Raji (cell line): ENCODE results near the gene LNX2.

Experiments
- POLR2A ChIP-seq: IDR thresholded peaks from 2 replicates; pipeline ENCODE4 v1.6.1; 2011; ENCODE audit warnings: low read depth, low read length, control low read depth; ENCODE audit not compliant: insufficient read depth

The LNX2 gene

DNA sequence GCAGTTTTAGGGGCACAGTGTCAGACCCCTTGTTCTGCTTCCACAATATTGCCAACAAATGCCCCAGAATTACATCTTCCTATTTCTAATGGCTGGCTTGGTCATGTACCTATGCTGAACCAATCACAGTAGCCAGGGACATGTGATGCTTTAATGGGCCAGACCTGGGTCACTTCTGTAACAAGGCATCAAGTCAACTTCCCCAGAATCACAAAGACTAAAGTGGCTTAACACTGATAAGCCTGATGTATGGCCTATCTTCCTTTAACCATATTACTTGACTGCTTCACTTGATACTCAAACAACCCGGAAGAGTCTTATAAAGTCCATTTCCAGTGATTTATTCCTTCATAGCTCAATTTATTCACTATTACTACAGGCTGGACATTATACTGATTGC is 19.6 kb downstream of the LNX2 start:
- TF ChIP-seq POLR2A, result no peak

DNA sequence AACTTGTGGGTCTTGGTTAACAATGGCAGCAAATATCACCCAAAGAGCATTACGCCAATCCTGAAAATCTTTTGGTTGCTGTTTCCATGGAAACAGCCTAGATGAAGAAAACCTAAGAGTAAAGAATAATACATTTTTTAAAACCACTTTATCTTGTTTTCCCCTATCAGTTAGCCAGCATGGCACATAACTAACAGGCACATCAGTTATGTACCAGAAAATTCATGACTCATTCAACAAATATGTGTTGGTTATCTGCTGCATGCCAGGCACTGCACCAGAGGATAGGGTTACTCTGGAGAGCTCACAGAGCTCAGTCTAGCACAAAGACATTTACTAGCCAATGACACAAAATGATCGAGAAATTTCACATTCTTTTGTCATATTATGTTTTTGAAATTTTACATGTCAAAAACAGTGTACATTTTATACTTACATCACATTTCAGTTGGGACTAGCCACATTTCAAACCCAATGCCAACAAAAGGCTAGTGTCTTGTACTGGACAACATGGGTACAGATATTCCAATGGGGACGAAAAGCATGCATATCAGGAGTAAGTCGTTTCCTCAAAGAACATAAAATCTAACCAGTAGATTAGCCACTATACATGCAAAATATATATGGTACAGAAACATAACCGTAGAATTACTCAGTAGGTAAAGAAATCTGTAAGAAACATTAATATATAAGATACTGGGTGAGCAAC is 20.3 kb downstream of the LNX2 start:
- TF ChIP-seq POLR2A, result no peak

DNA sequence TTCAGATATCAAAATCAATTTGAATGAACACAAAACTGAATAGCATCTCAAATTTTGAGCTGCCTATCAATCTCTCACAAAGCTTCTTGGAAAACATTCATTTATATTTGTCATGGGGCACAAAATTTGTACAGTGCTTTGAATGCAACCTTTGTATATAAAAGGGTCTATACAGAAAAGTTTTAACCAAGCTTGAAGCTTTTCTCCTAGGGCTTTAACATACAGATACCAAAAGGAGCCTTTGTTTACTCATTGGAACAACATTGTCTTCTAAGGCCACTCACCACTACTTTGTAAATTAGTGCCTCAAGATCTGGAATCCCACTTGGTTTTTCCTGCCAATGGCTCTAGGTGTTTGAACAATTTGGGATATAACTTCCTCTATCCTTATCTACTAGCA is 21.2 kb downstream of the LNX2 start:
- TF ChIP-seq POLR2A, result no peak

DNA sequence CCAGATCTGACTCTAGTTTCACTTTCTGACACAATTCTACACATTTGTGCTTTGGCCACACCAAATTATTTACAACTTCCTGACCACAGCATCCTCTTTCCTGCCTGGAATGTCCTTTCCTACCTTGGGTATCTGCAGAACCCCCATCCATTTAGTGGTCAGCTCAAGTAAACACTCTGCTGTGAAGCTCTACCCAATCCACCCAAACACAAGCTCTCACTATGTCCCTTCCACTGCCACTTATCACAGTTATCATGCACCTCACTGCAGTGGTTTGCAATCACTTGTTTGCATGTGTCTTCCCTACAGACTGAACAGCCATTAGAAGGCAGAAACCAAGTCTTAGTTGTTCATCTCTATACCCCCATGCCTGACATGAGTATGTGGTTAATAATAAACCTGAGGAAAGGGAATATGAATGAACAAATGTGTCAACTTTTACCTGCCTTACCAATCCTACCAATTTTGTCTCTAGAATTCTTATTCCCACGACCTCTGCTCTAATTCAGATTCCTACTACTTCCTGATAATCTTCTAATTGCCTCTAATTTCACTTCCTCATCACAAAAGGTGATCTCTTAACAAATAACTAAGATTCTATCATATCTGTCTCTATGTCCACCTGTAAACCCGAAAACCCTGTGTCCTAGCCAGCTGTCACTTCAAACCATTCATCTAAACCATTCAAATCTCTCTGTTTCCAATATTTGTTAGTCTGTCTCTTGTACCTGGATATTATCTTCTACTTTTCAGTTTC is 25.1 kb downstream of the LNX2 start:
- TF ChIP-seq POLR2A, result no peak

DNA sequence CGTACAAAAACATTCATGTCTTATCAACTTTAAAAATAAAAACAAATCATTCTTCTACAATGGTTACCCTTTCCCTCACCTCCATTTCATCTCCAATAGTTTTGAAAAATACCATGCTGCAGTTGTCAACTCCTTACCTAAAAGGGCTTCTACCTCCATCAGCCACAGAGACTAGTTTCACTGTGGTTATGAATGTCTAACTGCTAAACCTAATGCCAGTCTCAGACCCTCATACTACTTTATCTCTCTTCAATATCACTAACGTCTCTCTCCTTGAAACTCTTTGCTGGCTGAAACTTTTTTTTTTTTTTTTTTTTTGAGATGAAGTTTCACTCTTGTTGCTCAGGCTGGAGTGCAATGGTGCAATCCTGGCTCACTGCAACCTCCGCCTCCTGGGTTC is 27.1 kb downstream of the LNX2 start:
- TF ChIP-seq POLR2A, result no peak

DNA sequence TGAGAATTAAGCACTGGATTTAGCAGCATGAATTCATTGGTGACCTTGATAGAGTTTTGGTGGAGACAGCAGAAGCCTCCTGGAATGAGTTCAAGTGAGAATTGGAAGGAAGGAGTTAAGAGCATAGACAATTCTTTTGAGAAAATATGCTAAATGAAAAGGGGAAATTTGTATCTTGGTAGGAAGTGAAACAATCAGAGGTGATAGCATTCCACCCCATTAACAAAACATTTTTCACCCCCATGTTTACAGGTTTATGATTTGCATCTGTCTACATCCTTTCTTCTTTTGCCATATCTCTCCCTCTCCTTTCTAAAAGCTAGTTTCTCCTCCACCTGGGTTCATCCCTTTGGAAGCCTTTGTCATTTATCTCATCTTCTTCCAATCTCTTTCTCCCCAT is 27.5 kb downstream of the LNX2 start:
- no peak for TF ChIP-seq POLR2A

DNA sequence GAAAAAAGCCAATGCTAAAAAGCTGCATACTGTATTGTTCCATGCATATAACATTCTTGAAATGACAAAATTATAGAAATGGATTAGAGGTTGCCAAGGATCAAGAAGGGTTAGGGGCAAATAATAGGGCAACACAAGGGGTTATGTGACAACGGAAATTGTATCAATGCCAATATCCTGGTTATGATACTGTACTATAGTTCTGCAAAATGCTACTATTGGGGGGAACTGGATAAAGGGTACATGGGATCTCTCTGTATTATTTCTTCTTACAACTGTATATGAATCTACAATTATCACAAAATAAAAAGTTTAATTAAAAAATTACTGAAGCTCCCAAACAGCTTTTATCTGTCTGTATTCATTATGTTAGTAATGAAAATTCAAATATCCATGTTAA is 31.9 kb downstream of the LNX2 start:
- TF ChIP-seq POLR2A, result no peak

DNA sequence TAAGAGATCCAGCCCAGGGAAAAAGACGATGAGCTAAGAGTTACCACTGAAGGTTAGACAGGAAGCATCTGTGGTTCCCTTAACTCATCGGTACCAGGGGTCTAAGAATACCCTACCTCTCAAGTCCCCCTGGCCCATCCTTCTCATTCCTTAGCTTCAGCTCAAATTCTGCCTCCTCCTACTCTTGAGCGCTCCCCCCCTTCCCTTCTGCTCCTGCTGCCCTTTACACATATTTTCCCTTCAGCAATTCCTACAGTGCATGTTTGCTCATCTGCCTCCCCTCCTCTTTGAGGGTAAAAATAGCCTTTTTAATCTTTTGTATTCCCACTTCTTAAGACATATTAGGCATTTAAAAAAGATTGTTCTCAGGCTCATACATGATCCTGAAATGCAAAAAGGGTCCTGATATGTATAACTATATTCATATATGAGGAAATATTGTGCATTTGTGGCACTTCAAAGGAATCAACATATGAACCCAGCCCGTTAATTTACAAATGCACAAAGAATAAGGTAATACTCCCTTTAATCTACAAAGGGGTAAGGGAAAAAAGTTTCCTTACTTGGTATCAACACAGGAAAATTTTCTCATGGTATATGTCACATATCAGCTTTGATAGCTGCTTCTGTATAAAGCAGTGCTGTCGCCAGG is 33.1 kb downstream of the LNX2 start:
- TF ChIP-seq POLR2A, result no peak

DNA sequence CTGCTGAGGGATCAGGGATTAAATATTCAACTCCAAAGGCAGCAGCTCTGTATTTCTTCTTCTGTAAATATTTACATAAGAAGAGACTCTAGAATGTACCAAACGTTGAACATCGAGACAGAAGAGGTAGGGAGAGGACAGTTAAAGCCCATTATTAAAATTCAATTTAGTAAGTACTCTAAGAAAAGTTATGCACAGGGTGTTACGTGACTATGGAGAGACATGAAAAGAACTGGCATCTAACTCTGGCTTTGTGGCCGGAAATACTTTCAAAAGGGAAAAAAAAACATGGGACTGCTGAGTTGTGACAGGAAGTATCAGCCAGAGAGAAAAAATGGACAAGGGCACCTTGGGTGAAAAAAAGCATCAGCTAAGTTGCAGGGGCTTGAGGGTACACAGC is 36.7 kb downstream of the LNX2 start:
- TF ChIP-seq POLR2A, result no peak

DNA sequence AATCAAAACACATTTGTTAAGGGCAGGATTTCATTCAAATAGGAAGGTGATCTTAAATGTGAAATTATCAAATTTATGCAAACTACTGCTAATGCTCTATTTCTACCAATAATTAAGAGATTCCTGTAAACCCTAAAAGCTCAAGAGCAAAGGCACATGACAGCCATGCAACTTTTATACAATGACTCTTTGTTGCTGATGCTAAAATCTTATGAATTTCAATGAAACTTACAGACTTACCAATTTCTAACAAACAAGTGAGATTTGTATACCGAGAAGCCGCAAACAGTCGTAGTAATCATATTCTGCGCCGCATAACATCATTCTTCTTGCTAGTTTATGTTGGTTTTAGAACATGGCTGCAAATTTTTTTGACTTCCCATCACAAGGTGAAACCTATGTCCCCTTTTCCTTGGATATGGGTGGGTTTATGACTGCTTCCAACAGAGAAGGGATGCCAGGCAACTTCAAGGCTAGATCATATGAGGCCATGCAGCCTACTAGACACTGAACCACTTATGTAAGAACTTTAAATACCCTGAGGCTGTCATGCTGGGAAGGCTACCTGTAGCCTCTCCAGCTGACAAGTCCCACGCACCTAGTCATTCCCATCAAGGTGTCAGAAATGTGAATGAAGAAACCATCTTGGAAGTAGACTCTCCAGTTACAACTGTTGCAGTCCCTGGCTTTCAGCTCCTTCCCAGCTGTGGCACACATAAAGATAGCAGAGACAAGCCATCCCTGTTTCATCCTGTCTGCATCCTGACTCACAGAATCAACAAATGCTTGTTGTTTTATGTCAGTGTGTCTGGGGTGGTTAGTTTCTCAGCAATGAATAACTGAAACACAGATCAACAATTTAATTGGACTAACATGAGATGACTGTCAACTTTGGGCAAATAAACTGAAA is 42.0 kb downstream of the LNX2 start:
- no peak for TF ChIP-seq POLR2A

DNA sequence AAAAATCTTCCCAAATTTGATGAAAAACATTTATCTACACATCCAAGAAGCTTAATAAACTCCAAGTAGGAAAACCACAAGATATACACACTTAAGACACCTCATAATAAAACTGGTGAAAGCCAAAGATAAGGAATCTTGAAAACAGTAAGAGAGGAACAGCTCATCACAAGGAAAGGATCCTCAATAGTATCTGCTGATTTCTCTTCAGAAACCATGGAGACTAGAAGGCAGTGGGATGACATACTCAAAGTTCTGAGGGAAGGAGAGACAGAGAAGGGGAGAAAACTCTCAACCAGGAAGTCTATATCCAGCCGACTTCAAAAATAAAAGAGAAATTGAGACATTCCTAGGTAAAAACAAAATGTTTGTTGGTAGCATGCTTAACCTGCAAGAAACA is 45.7 kb downstream of the LNX2 start:
- no peak for TF ChIP-seq POLR2A

DNA sequence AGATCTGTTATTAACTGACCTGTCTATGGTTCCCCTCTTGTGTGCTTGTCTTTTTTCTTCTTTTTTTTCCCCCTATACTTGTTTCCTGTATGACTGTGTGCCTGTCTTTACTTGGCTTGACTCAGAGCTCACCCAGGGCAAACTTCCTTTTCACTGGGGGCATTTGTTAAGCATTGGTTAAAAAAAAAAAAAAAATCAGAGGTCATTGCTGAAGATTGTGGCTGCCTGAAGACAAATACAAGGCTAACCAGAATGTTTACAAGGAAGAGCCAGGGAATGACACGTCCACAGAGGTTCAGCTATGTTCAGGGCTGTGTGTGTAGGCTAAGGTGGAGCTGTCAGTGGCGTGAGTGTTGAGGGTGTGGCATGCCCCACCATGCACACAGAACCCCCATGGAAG is 47.1 kb downstream of the LNX2 start:
- TF ChIP-seq POLR2A, result no peak

DNA sequence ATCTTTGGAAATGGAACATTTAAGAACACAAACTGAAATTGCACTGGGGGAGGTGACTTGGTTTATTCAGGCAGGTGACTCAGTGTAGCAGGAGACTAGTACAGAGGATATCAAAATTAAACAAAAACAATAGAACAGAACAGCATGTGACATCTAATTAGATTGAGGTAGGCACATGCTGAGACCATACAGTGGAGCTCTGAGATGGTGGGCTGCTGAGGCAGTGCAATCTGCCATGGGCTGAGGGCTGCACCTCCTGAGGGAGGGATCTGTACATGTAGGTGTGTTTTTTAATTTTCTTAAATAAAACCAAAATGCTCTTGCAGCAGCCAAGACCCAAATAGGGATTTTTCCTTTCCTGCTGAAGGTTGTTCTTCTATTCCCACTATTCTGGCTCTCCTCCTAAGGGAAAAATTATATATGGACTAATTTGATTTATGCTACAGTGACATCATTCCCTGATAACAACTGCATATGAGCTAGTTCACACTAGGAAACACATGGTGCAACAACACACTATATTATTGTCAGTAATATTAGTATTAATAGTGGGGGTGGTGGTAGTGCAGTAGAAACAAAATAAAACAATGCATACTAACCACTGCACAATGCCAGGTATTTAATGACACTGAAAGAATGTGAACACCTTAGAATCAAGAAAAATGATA is 48.0 kb downstream of the LNX2 start:
- no peak for TF ChIP-seq POLR2A

DNA sequence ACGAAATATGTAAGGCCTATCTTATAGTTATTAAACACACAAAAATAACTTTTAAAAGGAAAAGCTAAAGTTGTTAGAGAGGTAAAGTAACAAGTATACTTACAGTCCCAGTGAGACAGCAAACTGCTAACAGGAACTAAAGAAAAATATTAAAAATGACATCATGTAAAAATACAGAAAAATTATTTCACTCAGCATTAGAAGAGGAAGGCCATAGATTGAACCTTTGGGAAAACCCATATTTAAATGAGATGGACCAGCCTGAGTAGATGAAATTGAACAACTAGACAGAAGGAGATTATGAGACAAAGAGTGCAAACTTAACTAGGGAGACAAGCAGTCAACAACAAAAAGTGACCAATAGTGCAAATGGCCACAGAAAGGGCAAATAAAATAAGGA is 49.4 kb downstream of the LNX2 start:
- no peak for TF ChIP-seq POLR2A

DNA sequence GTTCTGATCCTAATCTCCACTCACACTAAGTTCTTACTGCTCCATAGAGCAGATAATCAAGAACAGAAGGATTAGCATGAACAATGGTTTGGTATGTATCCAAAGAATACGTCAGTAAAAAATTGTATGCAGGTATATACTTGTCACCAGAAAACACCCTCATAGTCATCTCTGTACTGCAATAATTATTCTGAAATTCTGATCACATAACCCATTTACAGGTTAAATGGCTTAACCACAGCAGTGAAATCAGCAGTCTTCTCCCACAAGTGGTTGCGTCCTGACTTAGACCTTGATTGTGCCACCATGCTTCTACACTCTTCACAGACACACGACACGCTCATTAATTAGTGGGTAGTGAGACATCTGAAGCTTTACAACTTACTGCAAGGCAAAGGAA is 50.9 kb downstream of the LNX2 start:
- TF ChIP-seq POLR2A, result no peak
